GM19468 (cell line): ENCODE measurements around the gene AKAP13.
A peak's percentile ranks its signal among the peaks of the same experiment; 100 is the strongest.

ENCODE experiments used
- ATAC-seq: cut with Tn5 transposase; IDR thresholded peaks from one replicate; pipeline ENCODE4 v1.9.1; 2021; ENCODE audit warnings: mild to moderate bottlenecking, moderate library complexity, moderate number of reproducible peaks; ENCODE audit not compliant: unreplicated experiment; ENCODE audit errors: extremely low read depth

AKAP13 gene

DNA sequence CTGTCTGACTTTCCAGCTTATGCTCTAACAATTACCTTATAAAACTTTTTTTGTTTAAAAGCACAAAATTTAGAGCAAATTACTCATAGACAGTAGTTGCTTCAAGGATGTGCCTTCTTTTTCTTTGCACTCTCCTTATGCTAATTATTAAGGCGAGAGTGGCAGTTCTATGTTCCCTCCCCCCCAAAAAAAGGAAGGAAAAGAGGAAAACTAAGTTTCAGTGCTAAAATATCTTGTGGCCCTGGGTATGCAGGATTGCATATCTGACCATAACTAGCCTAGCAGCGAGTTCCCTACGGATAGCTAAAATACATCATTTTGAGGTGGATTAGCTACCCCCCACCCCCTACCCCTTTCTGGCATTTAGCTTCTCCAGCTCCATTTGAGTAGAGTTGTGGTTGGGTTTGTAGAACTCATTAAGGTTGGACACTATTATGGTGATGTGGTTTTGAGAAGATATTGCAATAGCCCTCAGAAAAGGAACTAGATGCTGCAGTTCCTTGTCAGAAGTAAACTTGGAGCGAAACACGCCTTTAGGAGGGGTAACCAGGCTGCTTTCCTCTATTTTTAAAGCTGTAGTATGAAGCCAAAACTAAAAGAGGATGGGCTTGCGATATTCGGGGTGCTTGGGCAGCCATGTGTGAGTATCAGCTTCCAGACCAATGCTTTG is 174.6 kb downstream of the AKAP13 start:
- ATAC-seq = no peak

GRCh38 chr15:85555875-85556617 is 175.6 kb downstream of the AKAP13 start:
- no peak for ATAC-seq

- ATAC-seq = no peak
Measured at GRCh38 chr15:85556618-85556895, 176.2 kb downstream of the AKAP13 start.

DNA sequence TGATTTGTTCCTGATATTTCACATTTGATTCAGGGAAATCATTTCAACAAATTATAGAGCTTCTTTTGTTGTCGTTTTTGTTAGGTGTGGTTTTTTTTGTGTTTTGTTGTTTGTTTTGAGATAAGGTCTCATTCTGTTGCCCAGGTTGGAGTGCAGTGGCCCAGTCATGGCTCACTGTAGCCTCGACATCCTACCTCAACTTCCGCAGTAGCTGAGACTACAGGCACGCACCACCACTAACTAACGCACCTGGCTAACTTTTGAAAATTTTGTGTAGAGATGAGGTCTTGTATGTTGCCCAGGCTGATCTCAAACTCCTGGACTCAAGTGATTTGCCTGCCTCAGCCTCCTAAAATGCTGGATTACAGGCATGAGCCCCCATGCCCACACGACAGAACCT is 177.0 kb downstream of the AKAP13 start:
- ATAC-seq = no peak

- no peak for ATAC-seq
Measured at GRCh38 chr15:85558848-85559247, 178.4 kb downstream of the AKAP13 start.

- ATAC-seq = no peak
Measured at GRCh38 chr15:85559530-85559929, 179.1 kb downstream of the AKAP13 start.

GRCh38 chr15:85562824-85563223 is 182.4 kb downstream of the AKAP13 start:
- no peak for ATAC-seq

DNA sequence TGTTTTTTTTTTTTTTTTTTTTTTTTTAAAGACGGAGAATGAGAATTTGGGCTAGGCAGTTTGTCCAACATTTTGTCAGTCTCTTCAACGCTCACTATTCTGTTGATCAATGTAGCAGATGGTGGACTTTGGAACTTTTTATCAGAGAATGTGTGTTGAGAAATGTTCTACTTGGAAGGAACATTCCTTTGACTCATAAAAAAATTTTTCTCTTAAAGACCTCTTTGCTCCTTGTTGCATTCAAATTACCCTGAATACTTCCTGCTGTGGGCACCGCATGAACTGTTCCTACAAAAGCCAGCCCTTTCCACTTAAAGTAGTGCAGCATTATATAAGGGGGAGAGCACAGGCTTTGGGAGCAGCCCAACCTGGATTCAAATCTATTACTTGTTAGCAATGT is 182.9 kb downstream of the AKAP13 start:
- ATAC-seq = no peak

DNA sequence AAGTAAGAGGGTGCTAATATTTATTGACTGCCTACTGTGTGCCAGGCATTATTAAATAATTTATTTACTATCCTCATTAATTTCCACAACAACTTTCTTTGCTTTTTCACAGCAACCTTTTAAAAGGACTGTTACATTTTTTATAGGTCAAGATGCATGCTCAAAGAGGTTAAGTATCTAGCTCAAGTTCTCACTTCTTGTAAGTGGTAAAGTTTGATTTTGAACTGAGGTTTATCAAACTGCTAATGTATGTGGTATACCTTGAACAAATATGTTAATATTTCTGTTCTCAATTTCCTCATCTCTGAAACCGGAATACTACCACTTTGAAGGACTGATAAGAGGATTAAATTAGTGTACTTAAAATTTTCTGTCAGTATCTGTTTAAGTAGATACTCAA is 183.3 kb downstream of the AKAP13 start:
- ATAC-seq = no peak

DNA sequence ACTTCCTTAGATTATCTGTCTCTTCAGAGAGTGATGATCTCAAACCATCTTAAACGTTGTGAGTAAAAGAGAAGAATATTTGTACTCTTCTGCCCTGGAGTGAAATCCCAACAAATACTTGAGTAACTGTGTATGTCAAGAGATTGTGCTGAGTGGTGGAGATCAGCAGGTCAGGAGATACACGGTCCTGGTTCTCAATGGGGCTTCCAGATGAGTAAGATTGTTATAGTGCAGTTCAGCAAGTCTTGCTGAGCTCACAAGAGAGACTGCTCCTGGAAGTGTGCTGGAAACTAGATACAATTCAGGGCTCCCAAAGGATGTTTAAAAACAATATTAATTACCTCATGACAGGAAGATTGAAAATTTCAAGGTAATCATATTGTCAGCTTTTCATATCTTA is 184.3 kb downstream of the AKAP13 start:
- no peak for ATAC-seq

- no peak for ATAC-seq
Measured at GRCh38 chr15:85568261-85568808, 187.9 kb downstream of the AKAP13 start.

GRCh38 chr15:85570336-85570735 is 189.9 kb downstream of the AKAP13 start:
- ATAC-seq = no peak

GRCh38 chr15:85571780-85572179 is 191.4 kb downstream of the AKAP13 start:
- ATAC-seq = no peak

GRCh38 chr15:85576392-85576791 is 196.0 kb downstream of the AKAP13 start:
- ATAC-seq = no peak

GRCh38 chr15:85578941-85579701 is 198.7 kb downstream of the AKAP13 start:
- ATAC-seq = no peak

- peak; percentile 10 for ATAC-seq
Measured at GRCh38 chr15:85579957-85580694, 199.7 kb downstream of the AKAP13 start.

DNA sequence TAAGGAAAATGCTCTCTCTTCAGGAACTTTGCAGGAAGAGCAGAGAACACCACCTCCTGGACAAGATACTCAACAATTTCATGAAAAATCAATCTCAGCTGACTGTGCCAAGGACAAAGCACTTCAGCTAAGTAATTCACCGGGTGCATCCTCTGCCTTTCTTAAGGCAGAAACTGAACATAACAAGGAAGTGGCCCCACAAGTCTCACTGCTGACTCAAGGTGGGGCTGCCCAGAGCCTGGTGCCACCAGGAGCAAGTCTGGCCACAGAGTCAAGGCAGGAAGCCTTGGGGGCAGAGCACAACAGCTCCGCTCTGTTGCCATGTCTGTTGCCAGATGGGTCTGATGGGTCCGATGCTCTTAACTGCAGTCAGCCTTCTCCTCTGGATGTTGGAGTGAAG is 200.5 kb downstream of the AKAP13 start:
- ATAC-seq = no peak

GRCh38 chr15:85581495-85581894 is 201.1 kb downstream of the AKAP13 start:
- no peak for ATAC-seq

DNA sequence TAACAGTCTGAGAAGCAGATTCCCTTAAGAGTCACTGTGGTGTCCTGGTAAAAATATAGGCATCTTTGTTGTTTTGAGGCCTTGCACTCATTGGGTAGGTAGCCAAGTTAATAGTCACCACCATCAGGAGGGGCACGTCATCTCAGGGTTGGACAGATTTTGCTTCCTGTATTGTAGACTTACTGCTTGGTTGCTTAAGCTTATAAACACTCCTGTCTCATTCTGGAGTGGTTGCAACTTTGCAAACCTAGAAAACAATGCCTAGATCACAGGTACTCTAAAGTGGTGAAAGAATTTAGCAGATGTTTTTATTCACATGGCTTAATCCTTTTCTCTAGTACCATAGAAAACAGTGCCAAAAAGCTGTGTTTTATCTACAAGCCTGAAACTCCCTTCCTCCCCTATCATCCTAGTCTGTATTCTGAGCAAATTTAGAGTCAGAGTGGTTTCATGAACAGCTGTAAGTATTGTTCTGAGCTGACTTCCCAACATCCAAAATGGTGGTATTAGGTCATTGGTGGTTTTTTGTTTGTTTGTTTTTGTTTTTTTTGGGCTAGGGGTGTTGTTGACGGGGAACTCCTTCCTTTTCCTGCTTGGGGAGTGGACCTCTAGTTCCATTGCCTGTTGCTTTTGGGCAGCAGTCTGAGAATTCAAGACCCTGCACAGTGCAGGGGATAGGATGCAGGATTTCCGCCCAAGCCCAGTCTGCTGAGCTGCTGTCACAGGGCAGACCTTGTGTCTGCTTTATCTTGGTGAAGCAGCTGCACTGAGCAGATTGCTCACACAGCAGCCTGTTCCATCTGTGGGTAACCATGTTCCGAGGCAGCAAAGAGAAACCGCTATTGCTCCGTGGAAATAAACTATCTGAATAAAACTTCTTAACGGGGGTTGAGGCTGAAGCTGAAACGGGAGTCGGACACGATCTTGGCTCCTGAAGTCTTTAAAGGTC is 202.0 kb downstream of the AKAP13 start:
- peak; percentile 20 for ATAC-seq
